Measurements from ENCODE around the gene CCL22.
"Not testable (repeated sequence)": the region's sequence is repeated elsewhere in the genome, so short reads cannot be mapped to it uniquely, and the experiment has no call there.

Gene CCL22

DNA sequence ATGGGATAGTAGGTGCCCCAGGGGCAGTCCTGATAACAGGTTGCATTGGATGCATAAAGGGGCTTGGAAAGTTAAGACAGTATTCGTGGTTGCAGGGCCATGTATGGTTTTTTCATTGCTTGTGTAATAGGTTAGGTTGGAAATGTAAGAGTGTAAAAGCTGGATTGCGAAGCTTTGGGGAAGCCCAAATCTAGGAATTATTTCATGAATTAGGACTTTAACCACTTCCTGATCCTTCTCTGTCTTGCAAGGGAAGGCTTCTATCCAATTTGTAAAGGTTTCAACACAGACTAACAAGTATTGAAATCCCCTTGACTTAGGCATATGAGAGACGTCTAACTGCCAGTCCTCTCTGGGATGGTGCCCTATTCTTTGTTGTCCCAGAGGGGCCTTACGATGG is 38.2 kb downstream of the CCL22 start:
- no peak for DNase-seq

- DNase-seq: not testable (repeated sequence)
Observed at GRCh38 chr16:57397493-57397892, 38.9 kb downstream of the CCL22 start.

DNA sequence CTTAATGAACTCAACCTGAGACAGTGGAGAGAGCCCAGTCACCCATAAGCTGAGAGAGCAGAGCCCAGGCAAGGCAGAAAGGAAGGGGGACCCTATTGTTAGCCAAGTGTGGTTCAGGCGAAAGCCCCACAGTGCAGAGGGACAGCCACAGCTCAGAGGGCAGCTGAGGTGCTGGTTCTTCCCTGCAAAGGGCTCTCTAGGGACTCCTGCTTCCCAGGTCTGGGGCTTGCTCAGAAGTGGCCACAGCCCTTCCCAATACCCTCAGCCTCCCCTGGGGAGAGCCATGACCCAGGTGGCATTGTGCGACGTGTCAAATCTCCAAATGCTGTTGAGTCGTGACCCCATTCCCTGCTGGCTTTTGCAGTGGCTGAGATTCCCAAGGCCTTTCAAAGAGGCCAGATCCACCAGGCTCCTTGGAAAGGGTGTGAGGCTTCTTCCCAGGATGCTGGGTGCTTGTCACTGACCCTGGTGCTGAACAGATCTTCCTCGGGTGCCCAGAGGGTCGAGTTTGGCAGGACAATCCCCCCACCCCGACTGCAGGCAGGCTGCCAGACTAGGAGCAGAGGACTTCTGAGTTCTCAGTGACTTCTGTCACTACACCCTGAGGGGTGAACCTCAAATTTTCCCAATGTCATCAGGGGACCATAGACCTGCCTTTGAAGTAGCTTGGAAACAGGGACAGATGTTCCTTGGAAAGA is 43.5 kb downstream of the CCL22 start:
- DNase-seq: no peak

DNA sequence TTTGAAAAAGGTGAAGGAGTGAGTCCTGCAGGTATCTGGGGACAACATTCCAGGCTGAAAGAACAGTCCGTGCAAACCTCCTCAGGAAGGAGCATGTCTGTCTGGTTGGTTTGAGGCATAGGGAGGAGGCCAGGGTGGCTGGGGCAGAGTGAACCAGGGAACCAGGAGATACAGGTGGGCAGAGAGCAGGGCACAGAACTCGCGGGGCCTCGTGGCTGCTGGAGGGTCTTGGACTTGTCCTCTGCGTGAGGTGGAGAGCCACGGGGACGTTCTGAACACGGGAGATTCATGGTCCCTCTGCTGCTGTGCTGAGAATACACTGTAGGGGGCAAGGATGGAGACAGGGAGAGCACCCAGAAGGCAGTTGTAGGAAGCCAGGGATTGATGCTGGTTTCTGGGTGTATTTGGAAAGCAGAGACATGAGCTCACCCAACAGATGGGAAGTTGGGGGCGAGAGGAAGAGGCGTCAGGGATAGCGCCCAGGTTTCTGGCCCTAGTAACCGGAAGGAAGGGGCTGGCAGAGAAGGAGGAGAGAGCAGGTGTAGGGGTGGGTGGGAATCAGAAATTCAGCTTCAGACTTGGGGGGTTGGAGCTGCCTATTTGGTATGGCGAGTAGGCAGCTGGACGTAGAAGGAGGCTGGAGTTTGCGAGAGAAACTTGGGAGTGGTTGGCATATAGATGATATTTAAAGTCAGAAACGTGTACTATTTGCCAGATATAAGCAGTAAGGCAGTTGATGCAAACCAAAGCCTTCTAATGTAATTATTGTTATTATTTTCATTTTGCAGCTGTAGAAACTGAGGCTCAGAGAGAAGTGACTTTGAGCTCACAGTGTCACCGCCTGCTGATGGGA is 45.6 kb downstream of the CCL22 start, which contains the start of gene CCL17:
TSS of gene CCL17 (plus strand) at position 803 of the 853 bp plus-strand sequence. CDS start 9,166 bp downstream, outside the sequence.
- no peak for DNase-seq

GRCh38 chr16:57405097-57405496 is 46.5 kb downstream of the CCL22 start:
- no peak for DNase-seq

DNA sequence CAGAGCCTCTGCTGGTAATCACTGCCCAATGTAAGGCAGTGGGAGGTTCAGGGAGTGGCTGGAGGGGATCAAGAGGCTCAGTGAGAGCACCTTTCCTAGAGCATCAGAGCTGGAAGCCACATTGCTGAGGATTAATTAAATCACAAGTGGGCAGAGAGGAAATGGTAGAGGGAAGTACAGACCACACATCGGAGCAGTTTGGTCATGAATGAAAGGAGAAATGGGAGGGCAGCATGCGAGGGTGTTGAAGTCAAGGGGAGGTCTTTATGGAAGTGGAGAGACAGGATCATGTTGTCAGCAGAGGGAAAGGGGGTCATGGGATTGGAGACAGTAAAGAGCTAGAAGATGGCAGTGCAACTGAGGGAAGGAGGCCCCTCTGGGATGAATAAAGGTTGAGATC is 48.3 kb downstream of the CCL22 start:
- DNase-seq: no peak

- no peak for DNase-seq
Observed at GRCh38 chr16:57407521-57408353, 49.2 kb downstream of the CCL22 start.

GRCh38 chr16:57409065-57409464 is 50.5 kb downstream of the CCL22 start:
- DNase-seq: no peak

DNA sequence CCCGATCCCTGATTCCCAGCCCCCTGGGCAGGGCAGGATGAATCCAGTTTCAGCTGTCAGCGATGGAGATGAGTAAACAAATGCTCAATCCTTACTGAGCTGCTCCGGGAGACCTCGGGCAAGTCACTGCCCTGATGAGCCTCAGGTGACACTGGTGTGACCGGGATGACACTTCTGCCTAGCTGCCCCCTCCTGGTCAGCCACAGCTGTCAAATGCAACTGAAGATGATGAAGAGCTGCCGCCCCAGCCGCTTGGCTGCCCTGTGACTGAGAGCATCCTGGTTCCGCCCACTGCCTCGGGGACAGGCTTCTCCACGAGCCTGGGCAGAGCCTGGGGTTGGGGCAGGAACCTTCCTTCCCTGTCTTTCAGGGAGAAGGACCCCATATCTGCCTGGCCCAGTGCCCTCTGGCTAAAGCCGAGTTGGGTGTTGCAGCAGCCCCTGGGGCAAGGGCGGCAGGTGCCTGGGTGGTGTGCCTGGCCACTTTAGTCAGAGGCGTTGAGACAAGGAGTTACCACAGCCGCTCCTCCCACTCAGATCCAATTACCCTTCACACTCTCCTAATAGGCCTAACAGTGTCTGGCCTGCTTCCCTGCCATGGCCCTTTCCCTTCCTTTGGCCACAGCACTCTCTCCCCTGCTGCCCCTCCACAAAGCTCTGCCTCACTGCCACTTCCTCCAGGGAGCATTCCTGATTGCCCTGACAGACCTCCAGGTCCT is 51.4 kb downstream of the CCL22 start:
- no peak for DNase-seq

- DNase-seq: no peak
Observed at GRCh38 chr16:57411362-57411976, 52.9 kb downstream of the CCL22 start.

- no peak for DNase-seq
Observed at GRCh38 chr16:57412584-57412983, 54.0 kb downstream of the CCL22 start.

- no peak for DNase-seq
Observed at GRCh38 chr16:57413301-57413730, 54.7 kb downstream of the CCL22 start.

DNA sequence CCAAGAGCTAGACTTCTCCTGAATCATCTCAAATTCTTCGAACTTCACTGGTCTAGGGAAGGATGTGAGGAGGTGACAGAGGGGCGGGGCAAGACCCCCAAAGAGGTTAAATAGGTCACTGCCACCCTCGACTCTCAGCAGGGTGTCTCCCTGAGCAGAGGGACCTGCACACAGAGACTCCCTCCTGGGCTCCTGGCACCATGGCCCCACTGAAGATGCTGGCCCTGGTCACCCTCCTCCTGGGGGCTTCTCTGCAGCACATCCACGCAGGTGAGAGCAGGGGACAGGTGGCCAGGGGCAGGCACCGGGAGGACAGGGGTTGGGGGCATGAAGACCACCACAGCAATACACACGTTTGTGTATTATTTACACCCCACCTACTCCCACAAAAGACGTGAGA is 55.1 kb downstream of the CCL22 start:
- no peak for DNase-seq

Measured in NCI-H524 treated with DMSO at 0.1 percent for 48 hours (cell line).